CD4-positive, alpha-beta T cell treated with Interleukin-21 for 1 hour (primary cell): ENCODE measurements around the gene OSTM1.
"Not testable (repeated sequence)": the region's sequence is repeated elsewhere in the genome, so short reads cannot be mapped to it uniquely, and the experiment has no call there.

Experiments
- DNase-seq: peaks from one replicate; pipeline ENCODE4 v3.0.0-alpha.2; 2020

OSTM1 gene

GRCh38 chr6:108016283-108016682 is 58.3 kb downstream of the OSTM1 start:
- not testable (repeated sequence) for DNase-seq

- no peak for DNase-seq
Observed at GRCh38 chr6:108013787-108014439, 60.6 kb downstream of the OSTM1 start.

GRCh38 chr6:108009894-108010293 is 64.6 kb downstream of the OSTM1 start:
- DNase-seq, result no peak

GRCh38 chr6:108009258-108009657 is 65.3 kb downstream of the OSTM1 start:
- DNase-seq, result not testable (repeated sequence)

- DNase-seq, result no peak
Observed at GRCh38 chr6:108008363-108008762, 66.2 kb downstream of the OSTM1 start.

DNA sequence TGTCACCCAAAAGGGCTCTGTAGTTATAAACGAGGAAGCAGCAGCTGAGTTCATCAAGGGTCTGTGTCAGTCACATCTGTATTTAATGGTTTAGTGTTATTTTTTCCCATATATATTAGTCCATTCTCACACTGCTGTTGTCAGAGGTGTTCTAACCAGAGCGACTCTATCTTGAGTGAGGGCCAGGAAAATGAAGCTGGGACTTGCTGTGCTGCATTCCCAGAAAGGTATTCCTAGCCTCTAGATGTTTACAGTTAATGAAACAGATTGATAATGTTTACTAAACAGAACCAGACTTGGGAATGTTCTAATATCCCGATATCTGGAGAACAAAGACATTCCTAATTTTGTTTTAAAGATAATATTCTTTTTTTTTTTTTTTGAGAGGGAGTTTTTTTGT is 68.6 kb downstream of the OSTM1 start:
- DNase-seq, result no peak

DNA sequence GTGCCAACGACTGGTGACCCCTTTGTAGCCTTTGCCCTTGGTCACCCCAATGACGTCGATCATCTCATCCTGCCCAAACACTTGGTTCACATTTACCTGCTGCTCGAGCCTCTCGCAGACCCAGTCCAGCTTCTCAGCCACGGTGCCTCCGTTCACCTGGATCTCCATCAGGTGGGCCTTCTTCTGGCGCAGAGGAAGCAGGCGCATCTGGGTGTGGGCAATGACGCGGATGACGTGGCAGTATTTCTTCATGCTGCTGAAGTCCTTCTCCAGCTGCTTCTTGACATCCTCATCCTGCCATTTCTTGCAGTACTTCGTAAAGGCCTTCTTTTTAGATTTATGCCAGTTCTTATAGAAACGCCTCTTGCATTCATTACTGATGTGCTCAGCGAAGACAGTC is 69.7 kb downstream of the OSTM1 start:
- DNase-seq, result no peak

- DNase-seq, result no peak
Observed at GRCh38 chr6:108002365-108003221, 71.9 kb downstream of the OSTM1 start.

- no peak for DNase-seq
Observed at GRCh38 chr6:108001696-108002231, 72.8 kb downstream of the OSTM1 start.

GRCh38 chr6:108000259-108000658 is 74.3 kb downstream of the OSTM1 start:
- DNase-seq, result not testable (repeated sequence)

DNA sequence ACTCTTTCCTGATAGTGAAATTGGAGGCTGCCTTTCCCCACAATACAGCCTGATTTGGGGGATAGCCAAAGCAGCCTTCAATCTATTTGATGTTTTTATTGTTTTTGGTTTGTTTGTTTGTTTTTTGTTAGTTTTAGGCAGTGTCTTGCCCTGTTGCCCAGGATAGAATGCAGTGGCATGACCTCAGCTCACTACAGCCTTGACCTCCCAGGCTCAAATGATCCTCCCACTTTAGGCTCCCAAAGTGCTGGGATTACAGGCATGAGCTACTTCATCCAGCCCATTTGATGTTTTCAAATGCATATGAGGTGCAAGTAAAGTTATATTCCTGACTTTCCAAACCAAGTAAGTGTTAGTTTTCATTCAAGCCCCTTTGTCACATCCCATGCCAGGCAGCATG is 75.2 kb downstream of the OSTM1 start:
- DNase-seq, result no peak

DNA sequence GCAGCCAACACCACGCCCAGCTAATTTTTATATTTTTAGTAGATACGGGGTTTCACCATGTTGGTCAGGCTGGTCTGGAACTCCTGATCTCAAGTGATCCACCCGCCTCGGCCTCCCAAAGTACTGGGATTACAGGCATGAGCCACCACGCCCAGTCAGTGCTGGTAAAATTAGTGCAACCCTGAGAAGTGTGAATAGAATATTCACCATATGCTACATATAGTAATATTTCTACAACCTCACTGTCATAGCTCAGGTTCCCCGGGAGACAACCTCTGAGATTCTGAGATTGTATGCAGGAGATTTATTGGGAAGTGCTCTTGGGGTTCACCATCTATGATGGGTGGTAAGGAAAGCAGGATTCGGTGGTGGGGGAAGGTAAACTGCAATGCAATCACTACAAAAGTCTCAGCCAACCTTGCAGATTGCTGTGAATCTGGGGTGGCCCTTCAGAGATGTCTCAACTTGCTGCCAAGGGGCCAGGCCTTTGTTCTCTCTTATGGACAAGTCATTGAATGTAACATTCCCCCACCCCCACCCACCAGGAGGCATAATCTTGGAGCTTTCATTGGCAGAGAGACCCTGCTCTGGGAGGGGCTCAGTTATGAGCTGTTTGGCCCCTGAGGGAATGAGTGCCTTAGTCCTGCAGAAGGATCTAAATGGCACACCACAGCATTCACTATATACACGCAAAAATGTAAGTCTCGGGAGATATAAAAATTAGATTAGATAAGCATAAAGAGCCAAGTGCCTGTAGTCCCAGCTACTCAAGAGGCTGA is 82.6 kb downstream of the OSTM1 start:
- no peak for DNase-seq
